NCI-H1092 (cell line): ENCODE data around the gene INSL3.

Source experiments
- DNase-seq: peaks from one replicate; lab custom pipeline; 2025; lab: John Stamatoyannopoulos, UW

Gene INSL3, protein sequence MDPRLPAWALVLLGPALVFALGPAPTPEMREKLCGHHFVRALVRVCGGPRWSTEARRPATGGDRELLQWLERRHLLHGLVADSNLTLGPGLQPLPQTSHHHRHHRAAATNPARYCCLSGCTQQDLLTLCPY

GRCh38 chr19:17821190-17821589 lies at the start of gene INSL3:
TSS of gene INSL3 (minus strand) at chr19:17821519. CDS start at chr19:17821506, 13 bp downstream.
- DNase-seq, result no peak

DNA sequence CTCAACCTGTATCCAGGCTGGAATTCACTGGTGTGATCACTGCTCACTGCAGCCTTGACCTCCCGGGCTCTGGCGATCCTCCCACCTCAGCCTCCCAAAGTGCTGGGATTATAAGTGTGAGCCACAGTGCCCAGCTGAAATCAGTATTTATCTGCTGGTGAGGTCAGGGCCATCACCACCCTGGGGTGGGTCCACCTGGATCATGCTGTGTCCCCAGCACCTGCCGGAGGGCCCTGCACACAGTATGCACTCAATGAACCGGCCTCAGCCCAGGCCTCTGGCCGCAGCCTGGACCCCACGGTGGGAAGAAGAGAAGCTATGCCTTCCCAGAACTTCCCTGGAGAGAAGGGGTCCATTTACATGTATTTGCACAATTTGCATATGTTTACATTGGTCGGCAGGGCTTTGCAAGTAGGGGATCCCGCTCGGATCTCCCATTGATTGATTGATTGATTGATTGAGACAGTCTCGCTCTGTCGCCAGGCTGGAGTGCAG lies 47.8 kb upstream of the INSL3 start:
- no peak for DNase-seq

GRCh38 chr19:17868669-17869068 lies 47.4 kb upstream of the INSL3 start:
- no peak for DNase-seq

GRCh38 chr19:17866964-17867486 lies 45.7 kb upstream of the INSL3 start:
- DNase-seq, result no peak

GRCh38 chr19:17866312-17866963 lies 45.1 kb upstream of the INSL3 start:
- no peak for DNase-seq

DNA sequence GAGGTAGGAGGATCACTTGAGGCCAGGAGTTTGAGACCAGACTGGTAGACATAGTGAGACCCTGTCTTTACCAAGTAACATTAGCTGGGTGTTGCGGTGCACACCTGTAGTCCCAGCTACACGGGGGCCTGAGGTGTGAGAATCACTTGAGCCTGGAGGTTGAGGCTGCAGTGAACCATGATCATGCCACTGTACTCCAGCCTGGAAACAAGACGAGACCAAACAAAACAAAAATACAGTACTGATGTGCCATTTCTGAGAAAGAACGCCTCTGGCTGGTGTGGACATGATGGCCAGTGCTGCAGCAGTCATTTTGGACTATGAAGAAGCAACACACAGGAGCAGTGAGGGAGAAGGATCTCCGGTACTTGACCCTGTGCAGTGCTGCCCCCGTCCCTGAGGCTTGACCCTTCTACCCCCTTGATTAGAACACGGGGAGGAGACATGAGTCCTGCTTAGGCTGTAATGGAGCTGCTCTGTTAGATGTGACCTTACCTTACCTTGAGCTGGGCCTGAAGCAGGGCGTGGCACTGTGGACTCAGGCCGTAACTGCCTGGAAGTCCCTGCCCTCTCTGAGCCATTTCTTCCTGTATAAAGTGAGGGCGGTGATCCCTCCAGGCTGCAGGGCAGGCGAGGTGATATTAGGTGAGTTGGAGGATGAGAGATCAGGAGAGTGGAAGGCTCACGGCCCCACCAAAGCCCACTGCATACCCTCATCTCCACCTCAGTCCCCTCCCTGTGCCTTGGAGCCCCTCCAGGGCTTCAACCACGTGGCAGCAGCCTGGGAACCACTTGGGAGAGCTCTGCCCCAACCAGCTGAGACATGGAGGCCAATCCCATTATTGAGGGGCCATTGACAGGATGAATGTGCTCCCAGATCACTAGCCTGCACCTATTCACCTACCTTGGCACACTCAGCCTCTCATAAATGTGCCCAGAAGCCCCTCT lies 44.3 kb upstream of the INSL3 start:
- no peak for DNase-seq

- DNase-seq, result no peak
Measured at GRCh38 chr19:17863520-17864182, 42.3 kb upstream of the INSL3 start.

DNA sequence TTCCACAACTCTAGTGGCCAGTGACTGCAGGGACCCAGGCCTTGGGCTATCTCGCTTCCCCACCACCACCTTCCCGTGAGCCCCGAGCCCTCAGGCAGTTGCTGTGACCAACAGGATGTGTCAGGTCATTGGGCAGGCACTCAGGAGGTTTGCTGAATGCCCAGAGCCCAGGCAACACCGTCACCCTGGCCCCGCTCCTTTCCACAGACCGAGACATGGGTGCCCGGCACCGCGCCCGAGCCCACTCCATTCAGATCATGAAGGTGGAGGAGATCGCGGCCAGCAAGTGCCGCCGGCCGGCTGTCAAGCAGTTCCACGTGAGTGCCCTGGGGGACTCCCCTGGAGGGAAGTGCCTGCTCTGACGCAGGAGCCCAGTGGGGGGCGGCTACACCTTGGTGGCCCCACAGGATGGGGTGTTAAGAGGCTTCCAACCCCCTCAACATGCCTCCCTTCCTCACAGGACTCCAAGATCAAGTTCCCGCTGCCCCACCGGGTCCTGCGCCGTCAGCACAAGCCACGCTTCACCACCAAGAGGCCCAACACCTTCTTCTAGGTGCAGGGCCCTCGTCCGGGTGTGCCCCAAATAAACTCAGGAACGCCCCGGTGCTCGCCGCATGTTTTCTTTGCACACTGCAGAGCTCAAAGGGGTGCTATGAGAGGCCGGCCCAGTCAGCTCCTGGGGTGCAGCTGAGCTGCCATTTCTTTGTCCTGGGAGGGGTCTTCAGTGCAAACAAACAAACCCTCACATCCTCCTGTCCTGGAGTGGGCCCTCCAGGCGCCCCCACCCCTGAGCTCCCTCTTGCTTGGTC lies 41.6 kb upstream of the INSL3 start:
- DNase-seq, result no peak

GRCh38 chr19:17861542-17862402 lies 40.5 kb upstream of the INSL3 start:
- no peak for DNase-seq

DNA sequence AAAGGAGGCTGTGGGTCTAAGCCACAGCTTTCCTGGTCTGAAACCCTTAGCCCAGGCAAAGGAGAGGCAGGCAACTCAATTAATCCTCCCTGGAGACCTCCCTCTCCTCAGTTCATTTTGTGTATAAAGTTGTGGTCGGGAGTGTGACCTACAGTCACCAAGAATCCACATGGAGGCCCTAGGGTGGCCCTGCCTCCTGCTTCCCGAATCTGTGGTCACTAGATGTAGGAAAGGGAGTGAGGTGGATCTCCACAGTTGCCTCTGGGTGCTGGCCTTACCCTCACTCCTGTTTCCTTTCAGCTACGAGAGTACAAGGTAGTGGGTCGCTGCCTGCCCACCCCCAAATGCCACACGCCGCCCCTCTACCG lies 39.7 kb upstream of the INSL3 start:
- DNase-seq, result no peak

DNA sequence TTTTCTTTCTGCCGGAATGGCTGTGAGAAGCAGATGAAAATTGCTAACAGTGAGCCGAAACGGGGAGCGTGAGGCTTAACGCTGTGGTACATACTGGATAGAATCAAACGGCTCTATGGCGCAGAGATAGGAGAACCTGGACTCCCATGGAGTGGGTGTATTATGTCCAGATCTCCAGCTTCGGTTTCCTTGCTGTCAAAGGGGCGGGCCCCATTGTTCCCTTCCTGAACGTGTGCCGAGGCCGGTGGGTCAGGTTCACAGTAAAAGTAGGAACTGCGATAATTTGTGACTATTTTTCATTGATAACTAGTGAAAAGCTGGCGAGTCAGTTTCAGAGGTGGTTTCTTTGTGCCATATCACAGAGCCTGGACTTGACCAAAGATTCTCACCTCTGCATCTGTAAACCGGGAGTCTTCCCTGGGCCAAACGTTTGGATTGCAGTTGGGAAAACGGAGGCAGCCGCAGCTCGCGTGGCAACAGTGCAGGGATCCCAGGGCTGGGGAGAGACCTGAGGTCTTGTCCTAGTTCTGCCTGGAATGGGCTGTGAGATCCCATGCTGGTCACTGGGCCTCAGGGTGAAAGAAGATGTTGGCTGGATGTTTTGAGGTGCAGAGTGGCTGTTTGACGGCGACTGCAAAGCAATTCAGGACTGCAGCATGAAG lies 39.1 kb upstream of the INSL3 start:
- no peak for DNase-seq

DNA sequence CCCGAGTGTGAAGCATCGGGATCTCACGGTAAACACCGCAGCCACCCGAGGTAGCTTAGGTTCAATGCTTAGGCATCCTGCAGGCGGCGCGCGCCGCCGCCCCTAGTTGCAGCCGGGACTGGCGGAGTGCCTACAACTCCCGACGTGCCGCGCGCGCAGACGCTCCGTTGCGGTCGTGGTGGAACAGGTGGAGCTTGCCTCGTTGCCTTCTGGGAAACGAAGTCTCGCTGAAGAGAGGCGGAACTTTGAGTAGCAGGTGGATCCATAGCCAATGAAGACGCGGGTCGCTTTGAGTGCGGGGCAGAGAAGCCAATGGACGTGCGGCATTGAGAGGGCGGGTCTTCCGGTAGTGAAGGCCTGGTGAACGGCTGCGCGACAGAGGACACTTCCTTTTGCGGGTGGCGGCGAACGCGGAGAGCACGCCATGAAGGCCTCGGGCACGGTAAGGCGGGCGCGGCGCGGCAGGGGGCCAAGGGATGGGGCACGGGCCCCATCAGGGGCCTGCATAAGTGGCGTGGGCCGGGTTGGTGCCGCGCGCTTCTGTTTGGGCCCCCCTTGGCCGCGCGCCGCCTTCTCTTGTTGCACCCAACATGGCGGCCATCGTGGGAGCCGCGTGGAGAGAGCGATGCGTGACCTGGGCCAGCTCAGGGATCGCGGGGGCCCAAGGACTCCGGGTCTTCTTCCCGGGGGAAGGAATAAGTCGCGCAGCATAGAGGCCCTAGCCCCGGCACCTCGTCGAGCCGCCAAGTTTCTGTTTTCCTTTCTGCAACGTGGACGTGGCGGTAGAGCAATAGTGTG lies 38.4 kb upstream of the INSL3 start, which contains the start of gene RPL18A:
TSS of gene RPL18A (plus strand) at position 378 of the 798 bp plus-strand sequence. CDS start at position 425, 47 bp downstream.
- DNase-seq, result peak; percentile 100

- DNase-seq, result peak; percentile 58
Measured at GRCh38 chr19:17855280-17856152, 34.2 kb upstream of the INSL3 start.

DNA sequence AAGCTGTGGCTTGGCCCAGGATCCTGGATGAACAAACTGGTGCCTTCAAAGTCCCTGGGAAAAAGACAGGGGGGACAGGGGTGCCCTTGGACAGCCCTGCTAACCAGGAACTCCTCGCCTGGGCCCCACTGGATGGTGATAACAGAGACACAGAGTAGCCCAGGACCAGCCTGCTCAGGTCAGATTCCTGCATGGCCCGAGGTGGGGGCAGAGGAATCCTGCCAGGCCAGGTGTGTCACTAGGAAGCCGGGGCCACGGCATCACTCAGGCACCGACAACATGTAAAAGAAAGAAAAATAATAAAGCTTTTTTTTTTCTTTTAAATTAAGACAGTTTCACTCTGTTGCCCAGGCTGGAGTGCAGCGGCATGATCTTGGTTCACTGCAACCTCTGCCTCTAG lies 32.7 kb upstream of the INSL3 start:
- no peak for DNase-seq

- no peak for DNase-seq
Measured at GRCh38 chr19:17848595-17849292, 27.4 kb upstream of the INSL3 start.

GRCh38 chr19:17847538-17848366 lies 26.4 kb upstream of the INSL3 start, which contains the start of gene JAK3:
TSS of gene JAK3 (minus strand) at chr19:17847982. CDS start at chr19:17844417, 3,565 bp downstream.
- DNase-seq, result peak; percentile 21
